CD4-positive, alpha-beta T cell treated with Interleukin-4 for 1 hour (primary cell): ENCODE data around the gene SMARCA2.
A peak's percentile ranks its signal among the peaks of the same experiment; 100 is the strongest.

ENCODE experiments used
- DNase-seq, 2 donors: peaks; one replicate each; pipeline ENCODE4 v3.0.0-alpha.2; 2020 to 2022

SMARCA2 gene

DNA sequence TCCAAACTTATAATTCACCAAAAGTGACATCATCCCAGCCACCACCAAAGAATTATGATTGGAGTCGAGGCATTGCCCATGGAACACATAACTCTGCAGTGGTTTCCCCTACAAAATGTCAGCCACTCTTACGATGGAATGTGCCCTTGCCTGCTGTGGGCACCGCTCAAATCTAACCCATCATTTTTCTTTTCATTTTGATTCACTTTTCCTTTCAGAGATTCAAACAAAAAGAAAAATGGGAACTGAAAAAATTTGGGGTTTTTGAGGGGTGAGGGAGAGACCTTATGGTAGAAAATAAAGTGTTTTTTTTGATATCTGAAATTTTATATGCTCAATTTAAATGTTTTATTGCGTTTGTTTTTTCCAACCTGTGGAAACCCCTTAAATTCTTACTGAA is 28.1 kb downstream of the SMARCA2 start:
- no peak for DNase-seq

DNA sequence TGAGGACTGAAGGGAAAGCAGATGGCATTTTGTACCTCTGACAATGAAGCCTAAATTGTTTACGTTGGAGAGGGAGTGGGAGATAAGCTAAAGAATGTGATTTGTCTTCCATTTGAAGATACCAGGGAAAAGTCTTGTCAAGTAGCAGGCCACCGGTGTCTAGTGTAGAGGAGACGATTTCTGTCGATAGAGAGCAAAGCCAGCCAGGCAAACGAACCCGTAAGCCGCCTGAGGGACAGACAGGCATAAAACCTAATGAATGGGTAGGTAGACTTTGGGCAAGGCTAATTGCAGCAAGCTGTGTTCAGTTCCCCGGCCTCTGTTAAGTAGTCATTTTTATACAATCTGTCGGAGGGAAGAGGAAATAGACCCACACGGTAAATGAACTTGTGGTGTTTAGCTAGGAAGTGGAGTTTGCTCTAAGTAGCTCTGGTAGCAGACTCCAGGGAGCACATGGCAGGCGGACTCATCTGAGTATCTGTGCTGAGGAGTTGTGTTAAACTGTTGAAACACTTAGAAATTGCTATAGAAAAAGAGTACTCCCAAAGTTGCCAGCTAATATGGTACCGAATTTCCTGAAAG is 28.8 kb downstream of the SMARCA2 start:
- DNase-seq: no peak

DNA sequence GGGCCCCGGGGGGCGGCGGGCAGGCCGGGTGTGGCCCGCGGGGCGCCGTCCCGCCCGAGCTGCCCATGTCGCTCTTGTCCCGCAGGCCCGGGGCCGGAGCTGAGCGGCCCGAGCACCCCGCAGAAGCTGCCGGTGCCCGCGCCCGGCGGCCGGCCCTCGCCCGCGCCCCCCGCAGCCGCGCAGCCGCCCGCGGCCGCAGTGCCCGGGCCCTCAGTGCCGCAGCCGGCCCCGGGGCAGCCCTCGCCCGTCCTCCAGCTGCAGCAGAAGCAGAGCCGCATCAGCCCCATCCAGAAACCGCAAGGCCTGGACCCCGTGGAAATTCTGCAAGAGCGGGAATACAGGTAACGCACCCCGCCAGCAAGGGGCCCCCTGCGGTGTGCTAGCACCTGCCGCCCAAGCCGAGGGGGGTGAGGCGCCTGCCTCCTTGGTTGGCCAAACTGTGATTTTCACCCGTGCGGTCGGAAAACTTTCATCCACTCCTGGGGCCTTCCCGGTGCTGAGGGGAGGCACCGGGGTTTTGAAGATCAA is 32.1 kb downstream of the SMARCA2 start:
- no peak for DNase-seq

DNA sequence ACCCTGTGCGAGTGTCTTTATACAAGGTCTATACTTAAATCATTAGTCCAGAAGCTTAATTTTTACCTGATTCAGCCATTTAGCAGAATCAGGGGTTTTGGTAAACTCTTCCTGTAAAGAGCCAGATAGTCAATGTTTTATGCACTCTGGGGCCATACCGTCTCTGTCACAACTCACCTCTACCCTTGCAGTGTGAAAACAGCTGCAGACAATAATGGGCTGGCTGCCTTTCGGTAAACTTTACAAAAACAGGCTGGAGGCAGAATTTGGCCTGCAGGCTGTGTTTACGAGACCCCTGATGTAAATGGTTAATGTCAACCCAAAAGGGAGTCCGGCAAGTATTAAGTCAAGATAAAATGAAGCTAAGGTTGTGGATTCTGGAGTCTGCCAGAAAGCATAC is 32.8 kb downstream of the SMARCA2 start:
- no peak for DNase-seq

DNA sequence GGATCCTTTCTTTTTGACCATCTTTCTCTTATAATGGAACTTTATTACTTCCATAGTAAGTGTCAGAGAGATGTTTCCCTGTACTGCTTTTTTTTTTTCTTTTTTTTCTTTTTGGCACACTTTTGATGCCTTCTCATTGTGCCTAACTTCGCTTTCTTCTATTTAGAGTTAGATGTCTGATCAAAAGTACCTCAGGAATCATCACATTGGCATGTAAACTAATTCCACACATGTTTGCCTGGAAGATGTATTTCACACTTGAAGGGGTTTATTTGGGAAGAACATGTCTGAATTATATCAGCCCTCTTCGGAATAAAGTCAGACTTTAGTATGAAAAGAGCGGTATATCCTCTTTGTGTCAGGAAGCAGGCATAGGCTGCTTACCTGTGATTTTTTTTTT is 35.1 kb downstream of the SMARCA2 start:
- no peak for DNase-seq

DNA sequence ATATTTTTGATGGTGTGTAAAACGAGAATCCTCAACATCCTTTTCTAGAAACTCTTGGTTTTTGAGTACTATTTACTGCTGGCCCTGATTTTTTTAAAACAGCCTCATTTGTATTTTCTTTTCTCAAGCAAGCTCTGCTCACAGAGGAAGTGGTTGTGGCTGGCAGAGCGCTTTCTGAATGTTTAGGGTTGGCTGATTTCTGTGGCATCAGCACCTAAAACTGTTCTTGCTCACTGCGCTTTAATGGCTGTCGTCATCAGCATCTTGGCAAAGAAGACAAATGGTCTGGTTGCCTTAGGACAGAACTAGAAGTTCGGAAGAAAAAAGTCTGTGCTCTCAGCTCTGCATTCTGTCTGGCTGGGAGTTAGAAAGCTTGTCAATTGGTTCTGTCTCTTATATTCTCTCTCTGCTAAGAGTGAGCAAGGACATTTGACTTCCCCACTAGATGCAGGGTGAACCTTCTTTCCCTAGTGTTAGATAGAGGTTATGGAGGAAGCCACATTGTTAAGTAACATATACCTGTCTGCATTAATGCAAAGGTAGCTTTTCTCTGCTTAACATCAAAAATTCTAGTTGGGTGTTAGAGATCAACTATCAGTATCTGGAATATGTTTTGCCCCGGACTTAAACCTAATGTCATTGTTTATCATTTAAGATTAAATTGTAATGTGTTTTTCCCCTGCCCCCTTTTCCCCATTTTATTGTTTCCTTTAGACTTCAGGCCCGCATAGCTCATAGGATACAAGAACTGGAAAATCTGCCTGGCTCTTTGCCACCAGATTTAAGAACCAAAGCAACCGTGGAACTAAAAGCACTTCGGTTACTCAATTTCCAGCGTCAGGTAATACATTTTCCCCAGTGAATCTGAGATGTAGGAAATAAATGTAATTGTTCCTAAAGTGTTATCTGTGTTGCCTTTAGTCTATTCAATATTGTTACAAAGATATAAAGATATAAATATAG is 39.0 kb downstream of the SMARCA2 start:
- DNase-seq: peak; percentile 82 to 84

DNA sequence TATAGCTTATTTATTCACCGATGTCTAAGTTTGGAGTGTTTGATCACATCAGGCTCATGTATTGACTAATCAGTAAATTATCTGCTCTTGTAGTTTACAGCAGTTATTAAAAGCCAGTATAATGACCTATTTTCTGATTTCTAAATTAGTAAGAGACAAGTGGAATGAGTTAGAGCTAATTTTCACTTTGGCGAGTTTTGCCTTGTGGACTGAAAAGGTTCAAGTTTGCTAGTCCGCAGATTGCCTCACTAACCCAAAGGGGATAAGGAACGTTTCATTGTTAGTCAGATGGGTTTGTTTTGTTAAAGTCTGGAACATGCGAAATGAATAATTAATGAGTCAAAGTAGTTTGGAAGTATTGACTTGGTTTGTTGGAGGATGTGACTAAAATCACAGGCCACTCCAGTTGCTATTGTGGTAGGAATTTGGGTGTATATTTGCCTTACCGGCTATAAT is 40.1 kb downstream of the SMARCA2 start:
- no peak for DNase-seq

DNA sequence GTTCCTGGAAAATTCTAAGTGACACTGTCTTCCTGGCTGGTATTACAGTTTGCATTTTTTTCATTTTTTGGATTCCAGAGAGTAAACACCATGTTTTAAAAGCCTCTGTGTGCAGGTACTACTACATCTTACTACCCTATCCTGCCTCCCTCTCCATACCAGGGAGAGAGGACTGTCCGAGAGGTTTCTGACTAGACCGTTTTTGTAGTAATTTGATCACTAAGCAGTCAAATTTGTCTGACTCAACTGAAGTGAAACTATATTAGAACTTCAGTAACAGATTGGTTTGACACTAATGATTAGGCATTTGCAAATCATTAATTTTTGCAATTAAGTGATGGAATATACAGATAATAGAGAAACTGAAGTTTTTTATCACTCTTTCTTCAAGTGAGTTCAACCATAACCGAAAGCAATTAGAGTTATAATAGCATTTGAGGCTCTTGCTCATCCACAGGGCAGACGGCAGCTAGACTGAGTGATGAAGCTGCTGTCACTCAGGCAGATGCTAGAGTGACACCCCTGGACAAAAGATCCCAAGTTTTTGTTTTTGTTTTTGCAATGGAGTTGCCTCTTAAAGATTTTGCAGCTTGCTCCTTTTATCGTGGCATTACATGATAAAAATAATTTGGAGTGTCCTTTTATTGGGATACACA is 44.3 kb downstream of the SMARCA2 start:
- no peak for DNase-seq

DNA sequence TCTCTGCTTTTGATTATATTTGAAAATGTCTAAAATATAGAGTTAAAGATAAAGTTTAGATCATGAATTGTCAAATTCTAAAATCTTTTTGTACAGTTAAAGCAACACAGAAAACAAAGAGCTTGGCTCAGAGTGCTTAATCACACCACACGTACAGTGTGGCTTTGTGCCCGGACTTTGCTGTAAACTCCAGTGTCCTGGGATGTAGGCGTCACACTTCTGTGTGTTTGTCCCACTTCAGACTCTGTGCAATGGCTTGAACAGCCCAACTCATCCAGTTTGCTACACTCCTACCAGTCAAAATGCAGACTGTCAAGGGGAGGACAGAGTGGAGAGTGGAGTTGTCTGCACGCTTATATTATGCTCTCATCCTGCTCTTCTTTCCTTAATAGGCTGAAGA is 45.3 kb downstream of the SMARCA2 start:
- no peak for DNase-seq

DNA sequence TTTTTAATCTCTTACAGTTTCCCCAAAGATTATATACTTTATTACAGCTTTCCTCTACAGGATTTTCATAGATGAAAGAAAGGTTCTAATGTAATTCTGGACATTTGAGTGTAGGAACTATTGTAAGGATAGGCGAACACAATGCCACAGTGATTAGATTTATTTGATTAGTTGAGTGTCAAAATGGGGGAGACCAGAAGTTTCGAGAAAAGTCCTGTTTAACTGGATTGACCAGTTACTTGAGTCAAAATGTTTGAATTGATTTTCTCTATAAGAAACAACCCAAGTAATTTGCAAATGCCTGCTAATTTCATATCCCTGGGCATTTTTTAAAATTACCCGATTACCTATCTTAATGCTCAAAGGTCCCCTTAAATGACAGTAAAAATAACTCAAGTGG is 50.6 kb downstream of the SMARCA2 start:
- no peak for DNase-seq

DNA sequence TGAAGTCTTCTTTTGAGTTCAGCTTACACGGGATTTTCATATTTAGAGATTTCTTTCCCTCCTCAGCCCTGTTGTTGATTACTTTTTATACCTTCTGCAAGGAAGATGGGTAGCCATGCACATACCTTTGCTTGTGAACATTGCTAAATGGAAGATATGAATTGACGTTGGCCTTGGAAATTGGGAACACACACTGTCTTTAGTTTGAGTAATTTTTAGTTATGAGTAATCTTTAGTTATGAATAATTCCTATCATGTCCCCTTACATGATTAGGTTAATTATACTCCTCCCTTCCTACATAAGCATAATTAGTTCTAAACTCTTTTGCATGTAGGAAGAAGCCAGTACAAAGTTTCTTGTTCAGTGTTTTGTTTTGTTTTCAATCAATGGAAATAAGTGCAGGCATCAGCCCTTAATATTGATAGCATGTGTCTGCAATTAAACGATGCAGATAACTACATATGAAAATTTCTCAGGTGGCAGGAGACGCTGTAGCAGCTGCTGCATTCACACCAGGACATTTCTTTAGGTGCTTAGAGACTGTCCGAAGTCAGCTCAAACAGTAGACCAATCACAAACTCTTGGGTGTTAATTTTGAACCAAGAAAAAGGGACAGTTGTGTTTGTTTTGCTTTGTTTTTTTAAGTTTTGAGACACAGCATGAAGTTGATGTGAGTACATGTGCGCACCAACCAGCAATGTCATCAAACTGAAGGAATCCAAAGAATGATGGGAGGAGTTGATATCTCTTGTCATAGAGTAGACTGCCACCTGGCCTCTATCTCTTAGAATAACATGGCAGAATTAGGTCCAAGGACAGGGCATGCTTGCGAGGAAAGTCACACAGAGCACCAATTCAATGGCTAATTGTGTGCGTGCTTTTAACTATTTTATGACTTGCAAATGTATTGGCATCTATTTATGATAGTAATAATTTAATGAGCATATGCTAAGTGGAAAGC is 51.4 kb downstream of the SMARCA2 start:
- peak in 1 of 2 donors; percentile 52 for DNase-seq

DNA sequence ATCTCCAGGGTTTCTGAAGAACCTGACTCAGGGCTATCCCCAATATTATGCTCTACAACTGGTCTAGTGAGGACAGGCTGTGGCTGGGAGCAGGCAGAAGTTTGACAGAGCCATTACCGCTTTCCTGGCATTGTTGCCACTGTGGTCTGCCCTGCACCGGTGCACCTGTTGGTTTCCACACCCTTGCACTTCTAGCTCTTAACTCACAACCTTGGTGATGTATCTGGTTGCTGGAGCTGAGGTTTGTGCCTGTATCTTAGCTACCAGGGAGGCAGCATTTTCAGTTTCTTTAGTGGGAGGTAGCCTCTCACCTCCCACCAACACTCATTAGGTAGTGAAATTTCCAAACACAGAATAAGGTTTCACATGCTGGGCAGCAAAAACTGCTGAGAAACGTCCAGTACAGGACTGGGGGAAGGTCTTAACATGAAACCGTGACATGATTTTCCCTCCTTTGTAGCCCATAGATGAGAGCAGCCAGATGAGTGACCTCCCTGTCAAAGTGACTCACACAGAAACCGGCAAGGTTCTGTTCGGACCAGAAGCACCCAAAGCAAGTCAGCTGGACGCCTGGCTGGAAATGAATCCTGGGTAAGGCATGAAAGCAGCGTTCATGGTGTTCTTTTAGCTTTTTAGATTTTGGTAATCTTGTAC is 57.7 kb downstream of the SMARCA2 start:
- DNase-seq: no peak

DNA sequence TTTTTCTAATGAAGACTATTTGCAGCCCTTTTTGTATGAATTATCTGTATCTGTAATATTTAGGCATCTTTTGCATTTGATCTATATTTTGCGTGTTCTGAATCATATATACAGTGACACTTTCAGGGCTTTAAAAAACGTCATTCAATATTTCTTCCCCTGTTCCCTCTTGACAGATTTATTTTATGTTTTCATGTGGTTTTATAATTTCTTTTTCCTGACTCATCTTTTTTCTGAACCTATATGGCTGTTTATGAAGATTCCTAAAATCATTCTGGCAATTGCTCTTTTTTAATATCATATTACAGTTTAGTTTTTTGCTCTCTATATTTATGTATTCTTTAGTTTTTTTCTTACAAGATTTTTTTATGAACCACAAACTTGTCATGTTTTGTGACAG is 67.6 kb downstream of the SMARCA2 start:
- DNase-seq: no peak

DNA sequence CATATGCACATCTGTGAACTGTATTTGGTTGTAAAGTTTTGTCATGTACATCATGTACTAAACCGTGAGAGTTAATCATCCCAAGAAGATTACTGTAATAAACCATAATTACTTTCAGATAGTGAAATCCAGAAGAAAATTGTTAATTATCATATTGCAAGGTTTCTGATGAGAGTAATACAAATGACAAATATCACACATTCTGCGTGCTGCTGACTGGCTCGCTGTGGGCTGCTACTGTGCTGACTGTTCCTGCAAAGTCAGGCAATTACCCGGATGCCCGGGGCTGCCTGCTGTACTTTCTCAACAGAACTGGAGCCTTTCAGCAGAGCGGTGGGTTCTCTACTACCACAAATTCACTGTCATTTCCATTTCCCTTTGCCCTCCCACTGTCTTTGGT is 68.3 kb downstream of the SMARCA2 start:
- DNase-seq: no peak

DNA sequence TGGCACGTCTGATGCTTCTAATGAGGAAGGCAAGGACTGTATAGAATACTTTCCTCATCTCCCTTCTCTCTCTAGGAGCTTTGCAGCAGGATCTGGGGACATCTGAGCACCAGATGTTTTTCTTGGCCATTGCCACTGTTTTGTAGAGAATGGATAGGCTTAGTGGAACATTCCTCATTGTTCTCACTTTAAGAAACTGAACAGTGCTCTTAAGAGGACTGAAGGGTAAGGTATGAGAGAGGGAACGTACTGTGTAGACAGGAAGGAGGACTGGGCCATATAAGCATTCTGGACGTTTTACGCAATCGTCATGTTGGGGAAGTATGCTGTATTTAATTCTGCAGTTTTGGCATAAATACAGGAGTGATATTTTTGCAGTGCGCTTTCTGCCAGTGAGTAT is 70.6 kb downstream of the SMARCA2 start:
- DNase-seq: no peak

DNA sequence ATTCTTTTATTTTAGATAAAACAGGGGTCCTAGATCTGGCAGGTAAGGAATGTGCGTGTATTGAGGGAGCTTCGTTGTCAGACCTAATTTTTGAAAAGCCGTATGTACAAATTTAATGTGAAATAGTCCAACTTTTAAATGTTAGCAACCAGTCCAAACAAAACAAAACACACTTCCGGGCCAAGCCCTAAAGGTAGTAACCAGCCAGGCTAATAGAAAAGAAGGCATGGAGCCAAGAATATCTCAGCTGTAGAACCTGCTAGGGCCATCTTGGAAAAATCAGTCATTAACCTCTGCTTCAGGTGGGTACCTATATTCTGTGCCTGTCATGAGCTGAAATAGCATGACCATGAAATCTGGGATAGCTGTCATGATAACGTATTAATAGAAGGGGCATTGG is 71.0 kb downstream of the SMARCA2 start:
- no peak for DNase-seq

DNA sequence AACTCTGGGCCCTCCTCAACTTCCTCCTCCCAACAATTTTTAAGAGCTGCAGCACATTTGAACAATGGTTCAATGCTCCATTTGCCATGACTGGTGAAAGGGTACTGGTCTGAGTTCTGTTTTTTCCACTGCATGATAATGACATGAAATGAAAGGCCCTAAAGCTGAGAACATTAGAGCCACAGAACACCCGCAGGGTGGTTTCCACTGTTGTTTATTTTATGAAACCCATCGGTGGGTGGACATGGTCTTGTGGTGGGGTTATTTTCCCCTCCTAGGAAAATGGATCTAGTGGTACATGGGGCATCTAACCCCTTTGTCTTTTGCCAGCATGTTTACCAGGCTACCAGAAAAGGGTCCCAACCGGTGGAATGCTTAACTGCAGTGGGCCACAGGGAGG is 71.8 kb downstream of the SMARCA2 start:
- no peak for DNase-seq

DNA sequence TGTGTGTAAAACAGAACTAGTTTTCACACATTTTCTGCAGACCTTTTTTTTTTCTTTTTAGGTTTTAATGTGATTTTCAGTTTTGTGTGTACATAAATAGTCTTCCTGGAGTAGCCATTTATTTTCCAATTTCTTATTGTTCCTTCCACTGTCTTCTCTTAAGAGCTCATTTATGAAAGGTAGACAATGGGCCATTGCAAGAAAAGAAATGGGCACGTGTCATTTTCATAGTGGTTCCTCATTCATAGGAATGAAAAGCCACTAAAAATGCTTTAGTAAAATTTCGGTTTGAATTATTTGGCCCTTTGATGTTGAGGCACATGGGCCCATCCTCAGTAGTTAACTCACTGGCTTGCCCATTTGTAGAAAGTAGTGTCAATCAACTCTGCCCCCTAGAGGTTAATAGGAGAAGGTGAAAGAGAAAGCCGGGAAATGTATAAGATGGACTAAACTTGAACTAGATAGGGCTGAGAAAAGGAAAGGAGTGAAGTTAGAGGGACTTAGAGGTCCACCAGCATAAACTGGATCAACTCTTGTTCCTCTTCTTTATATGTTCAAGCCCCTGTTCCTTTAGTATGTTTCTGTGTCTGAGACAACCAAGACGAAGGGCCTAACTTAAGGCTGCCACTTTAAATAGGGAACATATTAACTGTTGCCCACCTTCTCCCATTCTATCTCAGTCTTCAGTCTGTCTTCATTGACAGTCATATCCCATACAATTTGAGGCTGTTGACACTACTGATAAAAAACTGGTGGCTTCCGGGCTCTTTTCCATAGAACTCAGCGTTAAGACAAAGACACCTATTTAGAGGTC is 72.6 kb downstream of the SMARCA2 start:
- DNase-seq: peak in 1 of 2 donors; percentile 75

DNA sequence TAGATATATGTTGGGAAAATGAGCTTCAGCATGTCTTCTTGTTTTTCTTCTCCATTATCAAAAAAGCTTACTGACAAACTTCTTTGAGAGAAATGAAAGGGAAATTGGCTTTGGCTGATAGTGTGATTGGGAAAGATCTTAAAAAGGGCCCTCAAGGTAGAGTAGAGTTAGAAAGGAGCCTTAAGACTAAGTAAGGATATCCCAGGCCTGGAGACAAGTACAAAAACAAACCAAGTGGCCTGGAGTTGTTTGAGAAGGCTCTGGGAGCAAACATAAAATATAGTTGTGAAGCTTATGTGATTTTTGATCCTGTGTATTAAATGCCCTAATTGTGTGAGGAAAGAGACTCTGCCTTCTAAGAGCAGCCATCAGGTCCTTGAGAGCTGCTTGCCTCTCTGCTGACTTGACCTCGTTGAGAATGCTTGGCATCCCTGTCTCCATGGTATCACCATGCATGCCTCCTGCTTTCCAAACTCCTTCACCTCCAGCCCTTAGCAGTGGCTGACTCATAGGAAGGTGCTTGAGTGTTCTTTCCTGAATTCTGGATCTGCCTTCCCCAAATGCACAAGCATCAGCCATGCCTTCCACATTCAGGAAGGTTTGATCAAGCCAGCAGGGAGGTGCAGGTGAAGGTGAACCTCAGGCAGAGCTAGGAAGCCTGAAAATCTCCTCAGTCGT is 78.9 kb downstream of the SMARCA2 start:
- no peak for DNase-seq

DNA sequence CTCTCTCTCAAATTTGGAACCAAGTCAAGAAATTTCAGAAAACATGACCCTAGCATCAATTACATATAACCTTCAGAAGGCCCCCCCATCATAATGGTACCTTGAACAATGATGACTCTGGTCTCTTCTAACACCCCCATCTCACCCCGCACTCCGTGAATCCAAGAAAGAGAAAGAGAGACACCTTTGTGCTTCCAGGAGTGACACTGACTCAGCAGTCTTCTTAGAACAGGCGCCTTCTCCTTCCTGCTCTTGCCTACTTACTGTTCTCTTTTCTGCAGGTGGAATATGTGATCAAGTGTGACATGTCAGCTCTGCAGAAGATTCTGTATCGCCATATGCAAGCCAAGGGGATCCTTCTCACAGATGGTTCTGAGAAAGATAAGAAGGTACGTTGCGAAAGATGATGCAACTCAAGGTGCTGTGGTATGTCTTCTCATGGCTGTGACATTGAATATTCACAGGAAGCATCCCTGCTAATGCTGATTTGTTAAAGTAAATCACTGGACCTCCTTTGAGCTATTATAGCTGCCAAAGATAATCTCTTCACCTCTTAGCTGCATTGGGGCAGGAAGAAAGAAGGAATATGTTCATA is 81.3 kb downstream of the SMARCA2 start:
- no peak for DNase-seq
